SK-N-SH treated with all-trans-retinoic acid at 6 μM for 48 hours (cell line): Measurements from ENCODE around the gene PCK1.

Experiments used
- CREB5 ChIP-seq: fragments of 250-450 bp; sonication (Bioruptor Pico); IDR thresholded peaks from 2 replicates; pipeline ENCODE4 v1.5.1; 2020; ENCODE audit warnings: low read depth, mild to moderate bottlenecking, moderate library complexity
- TCF4 ChIP-seq: fragments of 250-450 bp; sonication (Bioruptor Pico); IDR thresholded peaks from 2 replicates; pipeline ENCODE4 v1.8.0; 2021; ENCODE audit warnings: mild to moderate bottlenecking, moderate library complexity, borderline replicate concordance
- ZFP3 ChIP-seq: fragments of 250-450 bp; sonication (Bioruptor Pico); IDR thresholded peaks from 2 replicates; pipeline ENCODE4 v1.5.0; 2020; ENCODE audit warnings: mild to moderate bottlenecking, moderate library complexity
- ZFP30 ChIP-seq: fragments of 450-650 bp; formaldehyde crosslinking; IDR thresholded peaks from 2 replicates; pipeline ENCODE4 v1.5.0; 2022; ENCODE audit warnings: mild to moderate bottlenecking, moderate library complexity

DNA sequence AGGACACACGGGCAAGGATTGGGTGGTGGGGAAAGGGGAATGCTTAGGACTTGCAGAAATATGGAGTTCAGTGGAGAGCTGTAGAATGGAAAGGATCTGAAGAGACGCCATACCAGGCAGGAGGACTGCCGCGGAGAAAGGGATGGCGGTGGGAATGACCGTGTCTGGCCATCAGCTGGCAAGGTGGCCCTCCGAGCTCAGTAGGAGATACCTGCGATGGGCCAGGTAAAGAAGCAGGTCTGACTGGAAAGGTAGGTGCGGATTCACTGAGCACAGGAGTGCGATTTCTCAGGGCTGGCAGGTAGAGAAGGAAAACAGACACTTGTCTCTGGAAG, 26.0 kb downstream of the PCK1 start:
- TF ChIP-seq TCF4 (CRISPR knock-in tag) (no peak), ZFP3 (CRISPR knock-in tag) (no peak), ZFP30 (CRISPR knock-in tag) (no peak), CREB5 (CRISPR knock-in tag) (no peak)
